HG03196 (cell line): ENCODE data around the gene MYLK.

Experiments
- ATAC-seq: cut with Tn5 transposase; IDR thresholded peaks from one replicate; pipeline ENCODE4 v1.9.1; 2021; ENCODE audit not compliant: unreplicated experiment

MYLK gene

DNA sequence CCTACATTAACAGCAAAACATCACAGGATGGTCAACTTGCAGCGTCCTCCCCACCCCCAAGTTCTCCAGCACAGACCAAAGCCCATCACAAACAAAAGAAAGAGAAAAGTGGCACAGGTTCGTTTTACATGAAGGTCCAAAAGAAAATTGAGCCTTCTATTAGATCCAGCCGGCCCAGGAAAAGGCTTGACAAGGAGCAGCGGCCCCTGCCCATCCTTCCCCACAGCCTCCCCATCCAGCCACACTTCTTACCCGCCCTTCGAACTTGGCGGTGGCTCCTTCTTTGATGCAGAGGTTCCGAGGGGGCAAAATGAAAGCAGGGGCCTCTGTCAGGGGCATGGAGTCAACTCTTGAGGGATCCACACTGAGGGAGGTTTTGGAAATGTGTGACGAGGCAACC lies 90.7 kb downstream of the MYLK start:
- no peak for ATAC-seq

- no peak for ATAC-seq
These were observed 91.5 kb downstream of the MYLK start for GRCh38 chr3:123792473-123793201.

- no peak for ATAC-seq
These were observed 92.2 kb downstream of the MYLK start for GRCh38 chr3:123791898-123792297.

GRCh38 chr3:123791417-123791816 lies 92.7 kb downstream of the MYLK start:
- ATAC-seq, result no peak

DNA sequence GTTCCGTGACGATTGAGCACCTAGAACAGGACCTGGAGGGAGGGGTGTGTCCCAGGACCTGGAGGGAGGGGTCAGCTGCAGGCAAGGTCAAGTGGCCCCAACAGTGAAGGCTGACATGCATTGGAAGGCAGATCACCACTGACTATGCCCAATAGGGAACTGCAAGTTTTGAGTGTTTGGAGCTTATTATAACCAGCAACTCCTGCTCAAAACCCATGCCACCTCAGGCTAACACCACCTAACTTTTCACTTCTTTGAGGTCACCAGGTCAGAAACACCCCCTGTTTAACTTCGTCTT lies 93.1 kb downstream of the MYLK start:
- ATAC-seq, result no peak

- ATAC-seq, result no peak
These were observed 93.7 kb downstream of the MYLK start for GRCh38 chr3:123790254-123791072.

- ATAC-seq, result no peak
These were observed 94.4 kb downstream of the MYLK start for GRCh38 chr3:123789760-123790159.

- no peak for ATAC-seq
These were observed 95.0 kb downstream of the MYLK start for GRCh38 chr3:123789160-123789559.

DNA sequence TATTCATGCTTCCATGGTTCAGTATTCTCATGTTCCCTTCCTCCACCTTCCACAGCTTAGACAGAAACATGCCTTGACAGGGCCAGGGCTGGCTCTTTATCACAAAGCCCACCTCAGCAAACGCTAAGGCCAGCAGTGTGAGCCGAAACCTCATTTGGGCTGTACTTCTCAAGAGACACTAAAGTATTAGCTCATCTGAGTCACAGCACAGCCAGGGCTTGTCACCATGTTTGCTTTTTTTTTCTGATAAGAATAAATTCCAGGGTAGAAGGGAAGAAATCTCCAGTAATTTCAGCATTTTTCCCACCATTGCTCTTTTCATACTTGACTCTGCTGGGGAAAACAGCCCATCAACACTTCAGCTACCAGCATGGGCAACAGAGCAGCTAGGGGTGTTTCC lies 95.4 kb downstream of the MYLK start:
- ATAC-seq, result no peak

GRCh38 chr3:123787133-123787532 lies 97.0 kb downstream of the MYLK start:
- ATAC-seq, result no peak

- ATAC-seq, result no peak
These were observed 98.5 kb downstream of the MYLK start for GRCh38 chr3:123785602-123786001.

DNA sequence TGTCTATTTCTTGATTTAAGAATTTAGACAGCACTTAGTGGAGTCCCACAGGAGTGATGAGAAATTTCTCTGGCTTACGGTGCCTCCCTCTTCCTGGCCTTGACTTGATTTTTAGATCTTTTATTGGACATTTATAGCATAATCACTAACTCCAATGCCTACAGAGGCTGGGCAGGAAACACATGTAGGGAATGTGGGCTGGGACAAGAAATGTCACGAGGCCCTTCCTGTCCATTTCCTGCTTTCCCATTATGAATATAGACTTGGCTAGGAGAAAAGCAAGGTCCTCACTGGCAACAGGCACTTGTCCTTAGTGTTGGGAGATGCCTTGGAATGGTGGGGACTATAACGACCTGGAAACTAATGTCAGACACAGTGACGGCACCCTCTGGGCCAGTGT lies 100.3 kb downstream of the MYLK start:
- ATAC-seq, result no peak

GRCh38 chr3:123783050-123783689 lies 101.0 kb downstream of the MYLK start:
- no peak for ATAC-seq

- no peak for ATAC-seq
These were observed 101.6 kb downstream of the MYLK start for GRCh38 chr3:123782488-123782887.

DNA sequence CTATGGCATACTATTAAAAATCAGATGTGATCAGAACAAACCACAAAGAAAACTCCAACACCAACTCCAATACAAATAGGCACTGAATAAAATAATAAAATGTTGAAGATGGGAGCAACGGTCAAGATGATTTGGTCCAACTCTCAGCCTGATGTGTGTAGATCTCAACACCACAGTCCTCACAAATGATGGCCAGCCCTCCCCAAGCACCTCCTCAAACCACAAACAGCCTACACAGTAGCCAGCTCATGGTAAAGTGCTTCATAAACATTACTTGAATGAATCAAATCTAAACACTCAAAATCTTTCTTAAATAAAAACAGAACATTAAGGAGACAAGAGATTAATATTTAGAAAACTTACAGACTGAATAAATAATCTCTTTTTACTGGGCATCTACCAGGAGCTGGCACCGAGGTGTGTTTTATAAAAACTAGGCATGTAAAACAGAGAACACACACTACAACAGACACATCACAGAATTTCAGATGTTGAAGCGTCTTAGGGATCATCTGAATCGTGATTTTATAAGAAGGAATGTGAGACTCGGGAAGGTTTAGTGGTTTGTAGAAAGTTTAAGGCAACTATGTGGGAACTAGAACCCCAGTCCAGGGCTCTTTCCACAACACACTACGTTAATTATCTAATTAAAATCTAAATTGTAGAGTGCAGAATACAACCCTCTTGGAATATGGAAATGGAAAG lies 102.4 kb downstream of the MYLK start:
- no peak for ATAC-seq

GRCh38 chr3:123781138-123781537 lies 103.0 kb downstream of the MYLK start:
- no peak for ATAC-seq

GRCh38 chr3:123780656-123781055 lies 103.5 kb downstream of the MYLK start:
- ATAC-seq, result no peak

DNA sequence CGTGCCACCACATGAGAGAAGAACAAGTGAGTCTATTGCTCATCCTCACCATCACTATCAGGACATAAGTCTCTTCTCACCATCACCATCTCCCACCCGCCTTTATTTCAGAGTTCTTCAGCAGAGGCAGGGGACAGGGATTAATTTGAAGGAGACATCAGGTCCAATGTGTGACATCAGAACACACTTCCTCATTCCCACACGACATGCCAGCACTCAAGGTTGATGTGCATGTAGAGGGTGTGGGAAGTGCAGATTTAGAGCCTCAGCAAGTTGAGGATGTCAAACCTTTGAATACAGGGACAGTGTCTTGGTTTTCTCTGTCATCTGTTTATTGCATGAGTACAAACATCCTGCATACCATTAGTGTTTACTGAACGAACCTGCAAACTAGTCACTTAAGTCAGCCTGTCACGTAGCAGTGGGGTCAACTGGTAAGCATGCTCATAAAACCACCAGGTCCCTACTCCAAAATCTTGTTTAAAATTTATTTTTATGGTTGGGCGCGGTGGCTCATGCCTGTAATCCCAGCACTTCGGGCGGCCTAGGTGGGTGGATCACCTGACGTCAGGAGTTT lies 104.4 kb downstream of the MYLK start:
- ATAC-seq, result no peak

GRCh38 chr3:123778991-123779622 lies 105.0 kb downstream of the MYLK start:
- ATAC-seq, result no peak

- ATAC-seq, result no peak
These were observed 105.6 kb downstream of the MYLK start for GRCh38 chr3:123778525-123778924.
